HG02973 (cell line): ENCODE measurements around the gene UMAD1.
A peak's percentile ranks its signal among the peaks of the same experiment; 100 is the strongest.
"Not testable (repeated sequence)": the region's sequence is repeated elsewhere in the genome, so short reads cannot be mapped to it uniquely, and the experiment has no call there.

Source experiments
- ATAC-seq: cut with Tn5 transposase; IDR thresholded peaks from one replicate; pipeline ENCODE4 v1.9.1; 2021; ENCODE audit warnings: moderate library complexity; ENCODE audit not compliant: unreplicated experiment

Gene UMAD1

DNA sequence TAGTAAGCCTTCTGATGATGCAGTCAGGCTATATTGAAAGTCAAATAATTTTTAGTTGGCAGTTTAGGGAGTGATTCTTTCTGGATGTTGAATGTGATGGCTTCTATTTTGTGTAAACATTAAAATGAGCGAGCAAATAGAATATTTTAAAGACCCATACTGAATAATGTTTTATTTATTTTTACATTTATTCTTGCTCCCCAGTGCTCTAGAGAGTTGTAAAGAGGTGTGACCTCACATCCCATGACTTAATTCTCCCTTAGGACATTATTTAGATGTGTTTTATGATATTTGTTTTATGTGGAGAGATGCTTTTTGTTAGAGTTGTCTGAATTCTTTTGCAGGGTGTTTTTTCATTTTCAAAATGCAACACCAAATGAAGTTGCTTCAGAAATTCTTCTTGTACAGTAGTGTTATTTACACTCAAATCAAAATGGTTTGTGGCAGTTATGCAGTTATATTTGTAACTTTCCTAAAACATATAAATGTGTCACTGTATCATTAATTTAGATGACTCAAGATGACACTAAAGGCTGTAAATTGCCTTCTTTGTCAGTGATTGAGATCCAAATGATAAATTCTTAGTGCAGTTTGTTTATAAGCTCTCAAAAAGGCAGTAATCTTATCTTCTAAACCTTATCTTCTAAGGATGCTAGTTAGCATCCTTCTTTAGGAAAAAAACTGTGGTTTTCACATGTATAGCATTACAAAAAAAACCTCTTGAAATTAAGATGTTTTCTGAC lies 12.4 kb downstream of the UMAD1 start:
- no peak for ATAC-seq

GRCh38 chr7:7653593-7654187 lies 13.1 kb downstream of the UMAD1 start:
- ATAC-seq: no peak

GRCh38 chr7:7654964-7655715 lies 14.6 kb downstream of the UMAD1 start:
- ATAC-seq: no peak

GRCh38 chr7:7656459-7656858 lies 15.9 kb downstream of the UMAD1 start:
- not testable (repeated sequence) for ATAC-seq

- no peak for ATAC-seq
Measured at GRCh38 chr7:7662527-7662926, 22.0 kb downstream of the UMAD1 start.

GRCh38 chr7:7664291-7664690 lies 23.7 kb downstream of the UMAD1 start:
- ATAC-seq: no peak

DNA sequence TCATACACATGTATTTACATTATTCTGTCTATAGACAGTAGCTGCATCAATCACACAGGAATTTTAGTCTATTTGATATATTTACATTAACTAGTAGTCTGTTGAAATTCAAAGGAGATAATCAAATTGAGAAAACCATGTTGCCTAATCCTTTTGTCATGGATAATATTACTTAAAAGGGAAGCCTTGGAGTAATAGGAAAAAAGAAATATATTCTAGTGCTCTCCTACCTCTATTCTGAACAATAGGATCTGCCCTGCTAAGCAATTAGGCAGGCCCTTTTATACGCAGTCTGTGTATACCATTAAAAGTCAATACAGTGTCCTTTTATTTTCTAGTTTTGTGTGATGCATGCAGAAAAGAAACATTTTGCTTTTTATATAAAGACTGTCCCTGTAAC lies 24.5 kb downstream of the UMAD1 start:
- ATAC-seq: no peak

GRCh38 chr7:7667187-7667586 lies 26.6 kb downstream of the UMAD1 start:
- ATAC-seq: no peak

GRCh38 chr7:7668706-7669105 lies 28.2 kb downstream of the UMAD1 start:
- no peak for ATAC-seq

GRCh38 chr7:7670490-7670889 lies 29.9 kb downstream of the UMAD1 start:
- ATAC-seq: no peak

DNA sequence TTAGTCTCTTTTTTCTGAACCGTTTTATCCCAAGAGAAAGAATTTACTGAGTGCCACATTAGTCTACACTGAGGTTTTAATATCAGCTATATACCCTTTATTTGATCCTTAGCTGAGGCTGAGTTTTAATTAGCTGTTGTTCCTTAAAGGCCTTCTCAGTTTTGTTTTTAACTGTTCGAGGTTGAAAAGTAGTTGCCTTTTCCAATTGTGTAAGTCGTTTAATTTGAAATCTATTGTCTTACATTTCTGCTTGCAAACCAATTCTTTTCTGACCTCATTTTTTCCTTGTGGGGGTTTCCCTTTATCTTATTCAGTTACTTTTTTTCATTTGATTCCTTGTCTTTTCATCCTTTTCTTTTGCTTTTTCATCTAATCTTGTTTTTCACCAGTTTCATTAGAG lies 30.8 kb downstream of the UMAD1 start:
- ATAC-seq: no peak

- ATAC-seq: no peak
Measured at GRCh38 chr7:7672545-7673239, 32.1 kb downstream of the UMAD1 start.

GRCh38 chr7:7673240-7673550 lies 32.6 kb downstream of the UMAD1 start:
- no peak for ATAC-seq

DNA sequence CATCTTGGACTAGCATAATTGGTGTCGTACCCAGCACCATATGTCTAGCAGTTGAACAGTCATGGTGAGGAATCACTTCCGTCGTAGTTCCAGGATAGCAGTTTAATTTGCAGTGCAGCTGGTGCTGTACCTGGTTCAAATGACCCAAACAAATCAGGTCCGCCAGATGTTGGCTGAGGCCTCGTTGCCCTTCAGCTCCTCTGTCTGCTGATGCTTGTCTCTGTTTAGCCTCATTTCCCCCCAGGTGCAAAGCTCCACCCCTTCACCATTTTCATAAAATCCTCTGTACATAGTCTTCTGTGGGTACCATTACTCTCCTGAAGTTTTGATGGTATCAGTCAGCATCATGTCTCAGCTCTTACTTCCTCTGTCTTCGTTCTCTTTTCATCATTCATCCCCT lies 35.1 kb downstream of the UMAD1 start:
- no peak for ATAC-seq

GRCh38 chr7:7679640-7680039 lies 39.1 kb downstream of the UMAD1 start:
- ATAC-seq: not testable (repeated sequence)

- peak; percentile 71 for ATAC-seq
Measured at GRCh38 chr7:7681191-7681935, 40.8 kb downstream of the UMAD1 start.

- no peak for ATAC-seq
Measured at GRCh38 chr7:7681936-7682329, 41.4 kb downstream of the UMAD1 start.

DNA sequence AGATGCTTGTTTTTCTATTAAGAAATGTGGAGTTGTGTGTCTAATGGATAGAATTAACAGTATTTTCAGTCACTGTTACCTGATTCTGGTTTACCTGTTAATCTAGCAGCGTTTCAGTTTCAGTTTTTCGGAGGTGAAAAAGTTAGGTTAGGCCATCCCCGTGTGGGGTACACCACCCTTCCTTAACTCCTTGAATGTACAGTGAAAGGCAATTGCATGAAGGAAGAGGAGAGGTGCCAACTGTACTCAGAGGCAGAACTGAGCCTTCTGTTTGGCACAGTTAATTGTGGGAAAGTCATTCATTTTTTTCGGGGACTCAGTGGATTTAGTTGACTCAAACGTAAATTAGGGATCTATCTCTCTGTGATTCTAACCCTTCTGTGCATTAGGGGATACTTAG lies 42.3 kb downstream of the UMAD1 start:
- ATAC-seq: no peak

- ATAC-seq: no peak
Measured at GRCh38 chr7:7686811-7687508, 46.4 kb downstream of the UMAD1 start.

DNA sequence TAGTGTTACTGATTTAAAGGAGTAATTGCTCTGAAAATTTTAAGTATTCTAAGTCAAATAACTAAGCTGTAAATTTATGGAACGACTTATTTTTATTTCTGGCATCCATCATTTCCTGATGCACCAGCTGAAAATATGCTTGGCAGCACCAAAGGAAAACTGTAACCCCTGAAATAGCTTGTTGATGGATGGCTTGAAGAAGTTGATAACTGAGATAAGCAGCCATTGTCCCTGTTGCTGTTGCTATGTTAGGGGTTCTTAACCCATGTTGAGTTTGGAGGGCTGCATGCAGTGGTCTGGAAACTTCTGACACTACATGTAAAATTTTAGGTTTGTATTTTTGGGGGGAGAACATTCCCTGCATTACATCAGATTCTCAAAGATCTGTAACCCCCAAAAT lies 47.2 kb downstream of the UMAD1 start:
- no peak for ATAC-seq
